DND-41 (cell line): ENCODE results near the gene MTR.

Source experiments
- ATAC-seq: fragments of 200-7000 bp; cut with Tn5 transposase; 3 replicates; pipeline ENCODE4 v1.9.1; 2021; ENCODE audit warnings: low read depth; ENCODE audit not compliant: insufficient read depth
- DNase-seq: peaks from one replicate; pipeline ENCODE4 v3.0.0-alpha.2; 2020
- H2AFZ ChIP-seq: 2 replicates; pipeline ENCODE4 v1.6.0; 2012; ENCODE audit warnings: low read depth, low read length
- H3K27ac ChIP-seq: 2 replicates; pipeline ENCODE4 v1.5.1; 2012; ENCODE audit warnings: low read length, inconsistent platforms
- H3K27me3 ChIP-seq: fragments of 200-600 bp; sonication (generic); 2 replicates; pipeline ENCODE4 v1.6.0; 2012; ENCODE audit warnings: low read length, mild to moderate bottlenecking, inconsistent platforms; ENCODE audit not compliant: insufficient read depth, poor library complexity
- H3K36me3 ChIP-seq: 2 replicates; pipeline ENCODE4 v1.5.1; 2012; ENCODE audit warnings: low read length, inconsistent platforms; ENCODE audit not compliant: insufficient read depth
- H3K4me1 ChIP-seq: 2 replicates; pipeline ENCODE4 v1.5.1; 2012; ENCODE audit warnings: mild to moderate bottlenecking, low read length; ENCODE audit not compliant: insufficient read depth
- H3K4me2 ChIP-seq: 2 replicates; pipeline ENCODE4 v1.6.0; 2012; ENCODE audit warnings: mild to moderate bottlenecking, moderate library complexity, low read length, inconsistent platforms; ENCODE audit not compliant: insufficient read depth
- H3K4me3 ChIP-seq, 2 experiments: fragments of 200-600 bp in 1 of 2; shearing (Covaris generic) in 1 of 2; 2 replicates each; pipeline ENCODE4 v1.5.1; 2012 to 2016; ENCODE audit warnings: inconsistent platforms in 2 of 2, low read length in 2 of 2, mild to moderate bottlenecking in 2 of 2, low read depth in 1 of 2, moderate library complexity in 1 of 2
- H3K79me2 ChIP-seq: 2 replicates; pipeline ENCODE4 v1.6.0; 2012; ENCODE audit warnings: low read length, inconsistent platforms; ENCODE audit not compliant: insufficient read depth
- H3K9ac ChIP-seq: 2 replicates; pipeline ENCODE4 v1.6.0; 2012; ENCODE audit warnings: low read depth, mild to moderate bottlenecking, inconsistent platforms, low read length, moderate library complexity
- H3K9me3 ChIP-seq: 2 replicates; pipeline ENCODE4 v1.5.1; 2012; ENCODE audit warnings: low read length, moderate library complexity, mild to moderate bottlenecking, inconsistent platforms; ENCODE audit not compliant: insufficient read depth, severe bottlenecking
- H4K20me1 ChIP-seq: 2 replicates; pipeline ENCODE4 v1.6.0; 2012; ENCODE audit warnings: low read length; ENCODE audit not compliant: insufficient read depth
- CTCF ChIP-seq: IDR thresholded peaks from 2 replicates; pipeline ENCODE4 v1.5.1; 2012; ENCODE audit warnings: borderline replicate concordance, low read length, moderate library complexity, mild to moderate bottlenecking; ENCODE audit not compliant: poor library complexity, severe bottlenecking; ENCODE audit errors: extremely low read depth
- EZH2 ChIP-seq: IDR thresholded peaks from 3 replicates; pipeline ENCODE4 v1.6.1; 2012; ENCODE audit warnings: borderline replicate concordance, low read depth, mild to moderate bottlenecking, moderate library complexity, low read length, inconsistent platforms; ENCODE audit not compliant: severe bottlenecking

MTR gene

GRCh38 chr1:236872075-236872666, 77.1 kb downstream of the MTR start:
- TF ChIP-seq EZH2 (no peak), CTCF (no peak)
- H3K36me3 ChIP-seq = peaks cover 85% of the 10 kb centered on the region

GRCh38 chr1:236875975-236876374, 80.9 kb downstream of the MTR start:
- peaks cover 77% of the 10 kb centered on the region for H3K36me3 ChIP-seq
- ATAC-seq (no peak), DNase-seq (no peak)
- no peak overlapping the region for H2AFZ ChIP-seq
- no peak overlapping the region for H3K9ac ChIP-seq
- TF ChIP-seq CTCF (no peak), EZH2 (no peak)
- H3K4me3 ChIP-seq = no peak overlapping the region
- no peaks in the 10 kb centered on the region for H3K27me3 ChIP-seq
- H3K4me2 ChIP-seq = no peak overlapping the region
- no peak overlapping the region for H3K27ac ChIP-seq
- H4K20me1 ChIP-seq = no peaks in the 10 kb centered on the region
- H3K79me2 ChIP-seq = no peaks in the 10 kb centered on the region
- no peaks in the 10 kb centered on the region for H3K9me3 ChIP-seq
- H3K4me1 ChIP-seq = no peaks in the 10 kb centered on the region

More at GRCh38 chr1:236872075-236872666, 77.1 kb downstream of the MTR start:
- H3K27me3 ChIP-seq = no peaks in the 10 kb centered on the region
- no peak for DNase-seq
- no peaks in the 10 kb centered on the region for H3K9me3 ChIP-seq
- H4K20me1 ChIP-seq = no peaks in the 10 kb centered on the region
- H3K4me2 ChIP-seq = no peak overlapping the region
- no peak for ATAC-seq
- no peak overlapping the region for H3K27ac ChIP-seq
- no peak overlapping the region for H3K4me3 ChIP-seq
- no peaks in the 10 kb centered on the region for H3K4me1 ChIP-seq
- no peak overlapping the region for H3K9ac ChIP-seq
- no peaks in the 10 kb centered on the region for H3K79me2 ChIP-seq
- H2AFZ ChIP-seq = no peak overlapping the region

GRCh38 chr1:236877661-236878060, 82.6 kb downstream of the MTR start:
- TF ChIP-seq EZH2 (no peak), CTCF (no peak)
- ATAC-seq (no peak), DNase-seq (no peak)
- no peak overlapping the region for H3K4me3 ChIP-seq
- no peaks in the 10 kb centered on the region for H3K27me3 ChIP-seq
- no peaks in the 10 kb centered on the region for H3K9me3 ChIP-seq
- no peaks in the 10 kb centered on the region for H3K79me2 ChIP-seq
- H2AFZ ChIP-seq = no peak overlapping the region
- H3K36me3 ChIP-seq = peaks cover 71% of the 10 kb centered on the region
- no peak overlapping the region for H3K4me2 ChIP-seq
- no peak overlapping the region for H3K27ac ChIP-seq
- H3K9ac ChIP-seq = no peak overlapping the region
- no peaks in the 10 kb centered on the region for H4K20me1 ChIP-seq
- H3K4me1 ChIP-seq = no peaks in the 10 kb centered on the region

GRCh38 chr1:236880209-236880608, 85.1 kb downstream of the MTR start:
- TF ChIP-seq EZH2 (no peak), CTCF (no peak)
- Histone ChIP-seq H3K9me3 (no peaks in the 10 kb centered on the region), H3K79me2 (no peaks in the 10 kb centered on the region), H3K4me1 (no peaks in the 10 kb centered on the region), H3K4me3 (no peak overlapping the region), H2AFZ (no peak overlapping the region), H4K20me1 (no peaks in the 10 kb centered on the region), H3K27ac (no peak overlapping the region), H3K4me2 (no peak overlapping the region), H3K36me3 (peaks cover 68% of the 10 kb centered on the region), H3K27me3 (no peaks in the 10 kb centered on the region), H3K9ac (no peak overlapping the region)
- no peak for DNase-seq
- ATAC-seq = no peak
